ENCODE data around the gene UBE2H.

UBE2H gene

DNA sequence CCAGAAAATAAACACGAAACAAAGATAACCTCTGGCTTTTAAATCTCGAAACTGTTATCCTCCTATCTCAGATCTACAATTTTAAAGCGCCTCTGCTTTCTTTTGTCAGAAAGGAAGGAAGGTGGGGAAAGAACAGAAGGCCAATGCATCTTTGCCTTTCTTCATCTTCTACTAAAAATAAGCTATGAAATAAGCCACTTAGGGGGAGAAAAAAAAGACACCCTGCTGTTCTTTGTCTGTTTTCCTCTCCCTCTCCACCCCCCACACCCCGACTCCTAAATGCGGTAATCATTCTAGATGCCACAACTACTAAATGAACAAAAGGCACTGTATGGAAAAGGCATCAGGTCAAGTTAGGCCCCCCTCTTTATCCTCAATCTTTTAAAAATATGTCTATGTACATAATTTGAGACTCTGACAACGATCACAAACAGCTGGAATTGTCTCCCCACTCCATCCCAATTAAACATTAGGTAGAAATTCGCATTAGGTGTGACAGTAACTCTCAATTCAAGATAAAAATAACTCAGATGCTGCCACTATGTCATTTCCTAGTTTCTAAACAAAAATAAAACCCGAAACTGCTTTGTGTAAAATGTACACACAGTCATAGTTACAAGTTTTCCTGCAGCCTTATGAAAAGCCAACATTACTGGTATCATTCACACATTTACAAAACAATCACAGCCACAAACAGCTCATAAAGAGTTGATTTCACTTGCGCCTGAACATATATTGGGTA is 2.4 kb downstream of the UBE2H start:
- no peak for DNase-seq (ENCODE audit: low read depth in 3 of 3)

DNA sequence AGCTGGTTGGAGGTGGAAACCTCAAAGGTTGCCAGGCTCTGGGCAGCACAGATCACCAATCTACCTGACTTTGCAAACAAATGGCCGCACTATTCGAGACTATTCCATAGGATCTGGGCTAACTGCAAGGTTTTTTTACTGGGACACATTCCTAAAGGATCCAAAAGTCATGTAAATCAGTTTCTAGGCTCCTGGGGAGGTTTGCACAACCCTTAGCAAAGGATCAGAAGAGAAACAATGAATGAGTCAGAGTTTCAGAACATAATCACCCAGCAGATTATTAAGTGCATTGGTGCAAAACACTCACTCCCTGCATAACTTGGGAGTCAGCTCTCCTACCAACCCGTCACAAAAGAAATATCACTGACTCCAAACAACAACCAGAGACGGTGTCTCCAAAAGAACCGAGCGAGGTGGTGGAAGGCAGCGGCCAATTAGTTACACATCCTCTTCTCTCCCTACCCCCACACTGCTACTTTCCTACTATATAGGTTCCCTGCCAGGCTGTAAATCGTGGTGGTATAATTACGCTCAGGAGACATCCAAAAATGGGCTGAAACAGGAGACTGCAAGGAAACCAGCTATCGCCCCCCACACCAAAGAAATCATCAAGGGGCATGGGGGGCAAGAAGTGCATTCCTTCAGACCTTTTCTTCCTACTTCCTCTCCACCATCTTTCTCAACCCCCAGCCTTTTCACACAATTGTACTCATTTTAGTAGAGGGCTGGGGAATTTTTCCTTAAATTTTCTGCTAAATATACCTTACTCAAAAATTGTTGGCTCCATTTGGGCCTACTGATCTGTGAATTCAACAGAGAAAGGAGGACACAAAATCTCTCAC is 3.2 kb downstream of the UBE2H start:
- DNase-seq (ENCODE audit: low read depth in 3 of 3): no peak

- DNase-seq (ENCODE audit: low read depth in 3 of 3): peak; percentile 51 to 75 (median 67)
These were observed 3.9 kb downstream of the UBE2H start for GRCh38 chr7:129948877-129949291.

GRCh38 chr7:129948338-129948737 is 4.4 kb downstream of the UBE2H start:
- no peak for DNase-seq (ENCODE audit: low read depth in 3 of 3)

DNA sequence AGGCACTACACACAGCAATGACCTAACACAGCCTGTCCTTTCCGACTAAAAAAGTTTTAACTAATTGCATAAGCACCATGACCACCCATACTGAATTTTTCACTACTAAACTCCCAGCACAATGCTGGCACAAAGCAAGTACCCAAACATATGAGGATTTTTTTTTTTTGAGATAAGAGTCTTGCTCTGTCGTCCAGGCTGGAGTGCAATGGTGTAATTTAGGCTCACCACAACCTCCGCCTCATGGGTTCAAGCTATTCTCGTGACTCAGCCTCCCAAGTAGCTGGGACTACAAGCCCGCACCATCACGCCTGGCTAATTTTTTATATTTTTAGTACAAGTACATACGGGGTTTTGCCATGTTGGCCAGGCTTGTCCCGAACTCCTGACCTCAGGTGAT is 5.1 kb downstream of the UBE2H start:
- DNase-seq (ENCODE audit: low read depth in 3 of 3): no peak

DNA sequence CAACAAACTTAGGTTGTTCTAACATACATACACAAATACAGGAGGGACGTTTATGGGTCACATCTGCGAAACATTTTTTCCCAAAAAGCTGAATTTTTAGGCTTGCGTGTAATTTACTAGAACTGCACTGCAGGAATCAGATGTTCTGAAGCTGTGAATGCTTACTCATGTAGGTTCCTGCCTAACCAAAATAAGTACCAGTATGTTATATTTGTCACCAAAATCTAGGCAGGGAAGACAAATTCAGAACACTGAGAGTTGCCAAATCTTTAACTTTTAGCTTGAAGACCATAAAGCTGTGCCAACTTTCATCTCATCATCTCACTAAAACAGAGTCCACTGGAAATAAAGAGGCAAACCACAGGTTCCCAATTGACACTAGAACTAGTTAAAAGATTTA is 5.7 kb downstream of the UBE2H start:
- DNase-seq (ENCODE audit: low read depth in 3 of 3): no peak

GRCh38 chr7:129946282-129946681 is 6.5 kb downstream of the UBE2H start:
- DNase-seq (ENCODE audit: low read depth in 3 of 3): no peak

DNA sequence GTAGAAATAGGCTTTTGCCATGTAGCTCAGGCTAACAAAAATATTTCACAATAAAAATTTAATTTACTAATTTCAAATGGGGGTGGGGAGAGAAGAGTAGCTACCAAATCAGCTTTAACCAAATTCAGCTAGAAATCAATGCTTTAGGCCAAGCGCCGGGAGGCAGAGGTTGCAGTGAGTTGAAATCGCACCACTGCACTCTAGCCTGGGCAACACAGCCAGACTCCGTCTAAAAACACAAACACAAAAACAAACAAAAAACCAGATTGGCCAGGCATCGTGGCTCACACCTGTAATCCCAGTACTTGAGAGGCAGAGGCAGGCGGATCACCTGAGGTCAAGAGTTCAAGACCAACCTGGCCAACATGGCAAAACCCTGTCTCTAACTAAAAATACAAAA is 9.4 kb downstream of the UBE2H start:
- no peak for DNase-seq (ENCODE audit: low read depth in 3 of 3)

DNA sequence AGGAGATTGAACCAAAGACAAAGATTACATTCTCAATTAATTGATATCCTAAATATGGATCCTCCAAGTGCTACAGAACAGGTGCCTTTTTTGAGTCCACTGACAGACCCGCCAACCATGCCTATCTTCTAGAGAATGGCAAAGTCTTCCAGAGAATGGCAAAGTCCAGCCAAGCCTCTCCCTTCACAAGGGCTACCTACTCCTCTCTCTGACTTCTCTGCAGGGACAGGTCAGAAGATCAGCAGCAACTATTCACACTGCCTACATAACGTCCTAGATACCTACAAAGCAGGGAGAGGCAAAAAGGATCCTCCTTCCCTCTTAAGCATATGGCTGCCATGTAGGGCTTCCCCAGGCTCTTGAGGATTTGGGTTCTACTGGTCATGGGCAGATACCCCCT is 12.4 kb downstream of the UBE2H start:
- DNase-seq (ENCODE audit: low read depth in 3 of 3): no peak

DNA sequence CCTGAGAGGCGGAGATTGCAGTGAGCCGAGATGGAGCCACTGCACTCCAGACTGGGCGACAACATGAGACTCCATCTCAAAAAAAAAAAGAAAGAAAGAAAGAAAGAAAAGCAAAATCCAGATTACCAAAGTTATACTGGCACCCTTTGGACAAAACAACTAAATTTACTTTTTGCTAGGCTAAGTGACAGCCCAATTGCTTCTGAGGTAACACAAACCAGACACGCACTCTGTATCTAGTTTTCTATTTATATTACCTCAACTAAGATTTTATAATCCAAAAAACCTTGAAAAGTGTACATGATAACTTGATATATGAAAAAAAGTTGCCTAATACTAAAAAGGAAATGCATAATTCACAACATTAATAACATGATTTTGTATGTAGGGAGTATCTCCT is 12.9 kb downstream of the UBE2H start:
- DNase-seq (ENCODE audit: low read depth in 3 of 3): no peak

- no peak for DNase-seq (ENCODE audit: low read depth in 3 of 3)
These were observed 19.1 kb downstream of the UBE2H start for GRCh38 chr7:129933627-129934026.

DNA sequence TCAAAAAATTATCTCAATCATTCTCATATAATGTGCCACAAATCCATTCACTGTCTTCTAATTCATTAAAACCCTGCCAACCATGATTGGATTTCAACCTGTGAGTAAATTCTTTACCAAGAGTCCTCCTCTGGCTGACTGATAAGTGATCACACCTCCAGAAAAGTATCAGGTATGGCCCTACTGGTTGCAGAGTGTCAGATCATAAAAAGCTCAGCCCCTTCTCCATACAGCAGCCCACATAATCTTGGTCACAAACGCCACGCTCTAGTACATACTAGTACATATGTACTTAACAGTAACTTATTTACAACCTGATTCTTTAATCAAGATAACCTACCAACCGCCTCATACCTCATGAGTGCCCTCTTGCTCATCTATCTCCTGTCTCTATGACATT is 26.1 kb downstream of the UBE2H start:
- DNase-seq (ENCODE audit: low read depth in 3 of 3): no peak

DNA sequence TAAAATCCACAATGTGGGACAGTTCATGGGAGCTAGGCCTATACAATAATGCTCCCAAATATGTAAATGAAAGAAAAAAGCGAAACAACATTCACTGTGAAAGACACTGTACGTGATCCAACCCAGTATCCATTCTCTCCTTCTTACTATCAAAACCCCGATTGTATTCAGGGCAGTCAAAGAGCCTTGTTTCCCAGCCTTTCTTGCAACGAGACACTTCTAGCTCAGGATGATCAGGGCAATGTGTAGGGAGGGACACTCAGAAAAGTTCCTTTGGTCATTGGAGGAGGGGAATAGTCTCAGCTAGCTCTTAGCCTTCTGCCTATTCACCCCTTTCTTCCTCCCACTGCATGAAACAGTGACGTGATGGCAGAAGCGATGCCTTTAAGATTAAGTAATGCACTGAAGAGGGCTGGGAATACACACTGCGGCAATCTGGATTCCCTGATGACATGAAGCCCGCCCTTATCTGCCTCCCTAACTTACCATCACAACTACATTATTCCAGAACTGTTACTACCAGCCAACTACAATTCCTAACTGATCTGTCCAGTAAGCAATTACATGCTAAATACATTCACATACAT is 27.3 kb downstream of the UBE2H start:
- no peak for DNase-seq (ENCODE audit: low read depth in 3 of 3)

DNA sequence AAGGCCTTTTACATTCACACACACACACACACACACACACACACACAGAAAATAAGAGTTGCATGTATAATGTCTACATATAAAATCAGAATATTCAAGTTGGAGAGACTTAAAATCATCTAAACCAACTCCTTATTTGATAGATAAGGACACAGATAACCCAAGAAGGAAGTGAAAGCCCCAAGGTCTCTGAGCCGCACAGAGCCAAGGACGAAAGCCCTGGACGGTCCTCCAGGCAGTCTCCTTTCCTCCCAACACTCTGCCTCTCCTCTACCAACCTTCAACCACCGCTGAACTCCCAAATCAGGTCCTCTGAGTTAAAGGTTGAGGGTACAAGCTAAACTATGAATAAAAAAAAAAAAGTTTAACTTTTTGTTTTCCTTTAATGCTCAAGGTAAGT is 28.2 kb downstream of the UBE2H start:
- DNase-seq (ENCODE audit: low read depth in 3 of 3): no peak

GRCh38 chr7:129923709-129924108 is 29.1 kb downstream of the UBE2H start:
- DNase-seq (ENCODE audit: low read depth in 3 of 3): no peak

DNA sequence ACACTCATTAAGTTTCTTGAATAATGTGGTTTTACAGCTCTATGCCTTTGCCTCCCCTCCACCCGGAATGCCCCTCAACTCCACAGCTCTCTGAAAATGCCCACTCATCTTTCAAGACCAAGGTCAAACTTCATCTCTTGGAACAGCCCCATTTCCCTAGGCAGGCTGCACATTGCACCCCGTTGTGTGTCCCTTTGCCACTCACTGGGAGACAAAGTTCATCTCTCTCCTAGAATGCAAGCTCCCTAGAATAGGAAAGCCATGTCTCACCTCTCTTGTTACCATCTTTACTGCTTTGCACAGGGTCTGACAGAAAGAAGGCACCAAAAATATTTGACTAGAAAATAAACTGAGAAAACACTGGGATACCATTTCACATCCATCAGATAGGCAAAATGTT is 33.3 kb downstream of the UBE2H start:
- no peak for DNase-seq (ENCODE audit: low read depth in 3 of 3)

GRCh38 chr7:129918922-129919321 is 33.8 kb downstream of the UBE2H start:
- no peak for DNase-seq (ENCODE audit: low read depth in 3 of 3)

GRCh38 chr7:129917934-129918333 is 34.8 kb downstream of the UBE2H start:
- DNase-seq (ENCODE audit: low read depth in 3 of 3): no peak

- no peak for DNase-seq (ENCODE audit: low read depth in 3 of 3)
These were observed 38.1 kb downstream of the UBE2H start for GRCh38 chr7:129914536-129915272.

DNA sequence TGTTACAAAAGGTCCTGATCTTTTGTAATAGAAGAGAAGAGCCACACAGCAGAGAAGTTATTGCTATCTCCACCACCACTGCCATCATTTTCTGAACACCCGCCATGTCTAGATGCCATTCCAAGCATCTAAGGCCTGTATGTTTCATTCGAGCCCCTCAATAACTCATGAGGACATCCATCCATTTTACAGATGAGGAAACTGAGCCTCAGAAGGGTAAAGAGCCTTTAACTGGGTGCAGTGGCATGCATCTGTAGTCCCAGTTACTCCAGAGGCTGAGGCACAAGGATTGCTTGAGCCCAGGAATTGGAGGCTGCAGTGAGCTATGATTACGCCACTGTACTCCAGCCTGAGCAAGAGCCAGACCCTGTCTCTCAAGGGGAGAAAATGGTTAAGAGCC is 39.3 kb downstream of the UBE2H start:
- no peak for DNase-seq (ENCODE audit: low read depth in 3 of 3)

GRCh38 chr7:129911790-129912189 is 41.0 kb downstream of the UBE2H start:
- DNase-seq (ENCODE audit: low read depth in 3 of 3): no peak

DNA sequence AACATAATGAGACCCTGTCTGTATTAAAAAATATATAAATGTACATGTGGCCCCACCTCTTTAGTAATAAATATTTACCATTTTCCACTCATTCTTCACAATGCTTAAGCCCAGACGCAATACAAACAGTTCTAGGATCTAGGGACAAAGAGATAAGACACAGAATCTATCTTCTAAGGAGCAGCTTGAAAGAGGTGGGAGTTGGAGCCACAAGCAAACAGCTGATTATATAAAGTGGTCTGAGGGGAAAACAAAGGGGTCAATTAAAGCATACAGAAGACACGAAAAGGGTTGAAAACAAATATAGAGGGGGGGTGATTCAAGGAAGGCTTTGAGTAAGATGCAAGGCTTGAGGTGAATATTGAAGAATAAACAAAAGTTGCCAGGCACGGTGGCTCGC is 43.1 kb downstream of the UBE2H start:
- no peak for DNase-seq (ENCODE audit: low read depth in 3 of 3)

Data from stimulated activated CD4-positive, alpha-beta T cell treated with anti-CD3 and anti-CD28 coated beads, TNF-alpha, amount 100 ng/mL, for 48 hours (primary cell).